GM19328 (cell line): Measurements from ENCODE around the gene EIPR1.

Source experiments
- ATAC-seq: cut with Tn5 transposase; IDR thresholded peaks from one replicate; pipeline ENCODE4 v1.9.1; 2021; ENCODE audit warnings: mild to moderate bottlenecking, moderate library complexity; ENCODE audit not compliant: unreplicated experiment

EIPR1 gene

GRCh38 chr2:3309496-3310355 lies 67.9 kb downstream of the EIPR1 start:
- ATAC-seq = no peak

- ATAC-seq = no peak
Measured at GRCh38 chr2:3307901-3308300, 69.7 kb downstream of the EIPR1 start.

- ATAC-seq = no peak
Measured at GRCh38 chr2:3307236-3307635, 70.4 kb downstream of the EIPR1 start.

DNA sequence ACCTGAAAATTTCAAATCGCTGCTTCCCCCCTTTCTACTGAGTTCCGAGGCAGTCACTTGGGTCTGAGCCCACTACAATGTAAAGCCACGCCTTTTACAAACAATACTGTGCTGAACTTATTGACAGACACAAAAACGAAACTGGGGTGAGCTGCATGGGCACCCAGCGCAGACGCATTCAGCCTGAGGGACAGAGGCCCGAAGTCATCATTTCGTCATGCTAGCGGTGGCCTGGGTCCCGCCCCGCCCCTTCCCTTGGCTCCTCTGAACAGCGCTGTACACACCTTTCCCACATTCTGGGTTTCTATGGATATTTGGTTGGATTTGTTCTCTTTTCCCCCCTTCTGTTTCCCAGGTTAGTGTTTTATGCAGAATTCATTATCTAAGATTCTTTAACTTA lies 71.7 kb downstream of the EIPR1 start:
- ATAC-seq = no peak

DNA sequence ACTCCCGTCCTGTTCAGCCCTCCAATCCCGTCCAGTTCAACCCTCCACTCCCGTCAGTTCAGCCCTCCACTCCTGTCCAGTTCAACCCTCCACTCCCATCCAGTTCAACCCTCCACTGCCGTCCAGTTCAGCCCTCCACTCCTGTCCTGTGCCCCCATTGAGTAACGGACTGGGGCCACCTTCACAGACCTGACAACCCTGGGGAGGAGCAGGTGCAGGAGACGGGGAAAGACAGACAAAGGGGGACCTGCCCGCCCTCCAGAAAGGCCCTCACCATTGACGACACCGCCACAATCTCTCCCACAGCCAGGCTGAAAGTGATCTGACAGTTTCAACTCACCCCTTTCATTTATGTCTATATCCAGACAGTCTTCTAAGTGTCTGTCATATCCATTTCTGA lies 72.2 kb downstream of the EIPR1 start:
- ATAC-seq = no peak

DNA sequence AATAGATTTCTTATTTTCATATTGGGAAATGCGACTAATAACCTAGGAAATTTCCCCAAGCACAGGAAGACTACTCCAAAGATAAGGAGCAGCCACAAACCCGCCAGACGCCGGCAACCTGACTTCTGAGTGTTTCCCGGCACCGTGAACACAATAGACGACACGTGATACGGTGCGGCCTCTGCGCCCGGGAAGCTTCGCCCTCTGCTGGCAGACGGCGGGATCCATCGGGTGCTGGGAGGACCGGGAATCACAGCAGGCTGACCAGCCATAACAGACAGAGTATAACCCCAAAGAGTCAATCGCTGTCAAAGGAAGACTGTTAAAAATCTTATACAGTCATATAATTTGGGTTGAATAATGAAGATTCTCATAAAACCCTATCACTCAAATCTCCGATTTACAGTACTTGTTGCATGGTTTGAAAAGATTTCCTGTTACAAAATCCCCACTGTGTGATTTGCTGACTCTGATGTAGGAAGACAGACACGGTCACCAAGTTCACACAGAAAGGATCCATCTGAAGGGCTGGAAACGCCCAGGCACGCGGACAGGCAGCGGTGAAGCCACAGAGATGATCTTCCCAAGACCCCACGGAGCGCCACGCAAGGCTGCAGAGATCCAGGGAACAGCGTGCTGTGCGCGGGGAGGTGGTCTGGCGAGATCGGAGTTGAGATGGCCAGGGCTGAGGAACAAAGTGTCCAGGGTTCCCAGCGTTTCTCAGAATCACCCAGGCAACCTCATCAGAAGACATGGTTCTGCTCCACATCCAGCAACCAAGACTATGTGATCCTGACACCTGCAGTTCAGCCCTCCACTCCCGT lies 73.8 kb downstream of the EIPR1 start:
- peak; percentile 99 for ATAC-seq

- peak; percentile 20 for ATAC-seq
Measured at GRCh38 chr2:3302751-3303582, 74.7 kb downstream of the EIPR1 start.

- ATAC-seq = no peak
Measured at GRCh38 chr2:3302421-3302750, 75.2 kb downstream of the EIPR1 start.

DNA sequence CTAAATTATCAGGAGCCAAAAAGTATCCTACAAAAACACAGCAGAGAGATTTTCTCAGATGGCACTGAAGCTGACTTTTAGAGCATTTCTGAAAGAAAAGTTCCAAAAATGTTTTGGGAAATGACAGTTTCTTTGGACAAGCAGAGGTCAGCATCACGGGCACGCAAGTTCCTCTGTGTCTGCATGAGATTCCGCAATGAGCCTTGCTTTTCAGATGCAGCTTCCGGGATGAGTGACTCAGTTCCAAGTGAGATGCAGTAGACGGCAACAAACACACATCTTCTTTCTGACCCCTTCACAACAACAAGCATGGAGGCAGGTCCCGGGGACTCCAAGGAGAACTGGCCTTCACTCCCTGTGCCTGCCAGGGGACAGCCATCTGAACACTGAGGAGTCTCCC lies 76.6 kb downstream of the EIPR1 start:
- ATAC-seq = no peak

DNA sequence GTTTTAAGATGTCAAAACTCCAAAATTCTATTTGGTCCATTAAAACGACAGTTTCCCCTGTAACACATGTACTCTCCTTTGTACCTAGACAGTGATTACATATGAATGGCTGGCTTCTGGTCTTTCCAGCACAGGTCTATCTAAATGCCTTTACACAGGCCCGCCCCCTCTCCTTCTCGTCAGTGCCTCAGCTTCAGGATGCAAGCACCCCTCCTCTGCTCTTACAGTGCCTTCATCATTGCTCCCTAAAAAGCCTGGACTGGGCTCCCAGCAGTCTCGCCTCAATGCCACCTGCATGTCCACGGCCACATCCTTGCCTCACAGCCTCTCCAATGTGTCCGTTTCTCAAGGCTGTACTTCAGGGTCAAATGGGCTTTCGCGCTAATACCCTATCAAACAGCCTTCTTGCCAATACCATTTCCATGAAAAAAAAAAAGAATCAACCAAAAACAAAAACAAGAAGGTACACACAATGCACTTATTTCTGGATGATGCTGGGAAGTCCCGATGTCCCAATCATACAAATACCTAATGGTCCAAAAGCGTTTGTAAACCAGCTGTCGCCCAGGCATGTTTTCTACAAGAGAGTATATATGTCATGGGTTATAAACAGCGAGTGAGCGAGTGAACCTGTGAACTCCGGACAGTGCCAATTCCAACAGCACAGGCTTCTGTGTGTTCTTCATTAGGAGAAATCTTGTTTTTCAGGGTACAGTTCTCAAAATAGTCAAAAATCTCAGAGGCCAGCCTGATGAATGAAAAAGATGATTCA lies 77.2 kb downstream of the EIPR1 start:
- ATAC-seq = no peak

- no peak for ATAC-seq
Measured at GRCh38 chr2:3299703-3300102, 77.9 kb downstream of the EIPR1 start.

DNA sequence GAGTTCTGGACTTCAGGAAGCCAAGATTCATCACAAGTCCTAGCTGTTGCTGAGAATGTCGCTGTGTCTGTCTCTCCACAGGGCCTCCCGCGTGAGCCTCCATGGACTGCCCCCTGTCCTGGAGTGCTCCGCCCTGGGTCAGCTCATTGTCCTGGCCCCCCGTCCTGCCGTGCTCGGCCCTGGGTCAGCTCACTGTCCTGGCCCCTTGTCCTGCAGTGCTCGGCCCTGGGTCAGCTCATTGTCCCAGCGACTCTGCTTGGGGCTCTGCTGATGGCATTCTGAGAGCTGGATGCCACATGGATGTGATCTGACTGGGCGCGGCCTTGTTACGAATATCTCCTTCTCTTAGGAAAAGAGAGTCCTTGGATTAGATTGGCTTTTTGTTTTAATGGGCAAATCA lies 78.5 kb downstream of the EIPR1 start:
- ATAC-seq = no peak

DNA sequence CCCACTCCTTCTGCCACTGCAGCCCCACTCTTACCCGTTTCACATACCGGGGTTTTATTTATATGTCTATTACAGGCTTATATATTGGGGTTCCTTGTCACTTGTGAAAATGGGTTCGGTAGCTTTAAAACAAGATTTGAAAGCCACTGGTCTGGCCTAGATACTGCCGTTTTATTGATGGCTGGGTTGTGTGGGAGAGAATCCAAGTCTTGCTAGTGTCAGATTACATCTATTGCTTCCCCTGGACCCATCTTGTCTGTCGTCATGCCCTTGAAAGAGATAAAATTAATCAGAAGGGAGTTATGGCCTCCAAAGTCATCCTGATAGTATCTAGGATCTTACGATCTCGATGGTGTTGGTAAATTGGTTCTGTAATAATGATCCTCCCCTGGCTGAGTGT lies 79.4 kb downstream of the EIPR1 start:
- ATAC-seq = no peak

- no peak for ATAC-seq
Measured at GRCh38 chr2:3297523-3297922, 80.1 kb downstream of the EIPR1 start.

DNA sequence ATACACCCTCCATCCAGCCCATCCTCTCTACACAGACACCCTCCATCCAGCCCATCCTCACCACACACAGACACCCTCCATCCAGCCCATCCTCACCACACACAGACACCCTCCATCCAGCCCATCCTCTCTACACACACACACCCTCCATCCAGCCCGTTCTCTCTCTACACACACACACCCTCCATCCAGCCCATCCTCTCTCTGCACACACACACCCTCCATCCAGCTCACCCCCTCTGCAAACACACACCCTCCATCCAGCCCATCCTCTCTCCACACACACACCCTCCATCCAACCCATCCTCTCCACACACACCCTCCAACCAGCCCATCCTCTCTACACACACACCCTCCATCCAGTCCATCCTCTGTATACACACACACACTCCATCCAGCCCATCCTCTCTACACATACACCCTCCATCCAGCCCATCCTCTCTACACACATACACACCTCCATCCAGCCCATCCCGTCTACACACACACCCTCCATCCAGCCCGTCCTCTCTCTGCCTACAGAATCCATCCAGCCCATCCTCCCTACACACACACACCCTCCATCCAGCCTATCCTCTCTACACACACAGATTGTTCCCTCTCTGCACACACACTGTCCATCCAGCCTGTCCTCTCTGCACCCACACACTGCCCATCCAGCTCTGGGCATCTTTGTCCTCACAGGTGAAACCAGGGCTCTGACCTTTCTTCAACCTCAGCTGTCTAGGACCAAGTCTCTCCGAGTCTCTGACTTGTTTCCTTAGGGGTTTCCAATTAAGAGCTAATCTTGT lies 81.2 kb downstream of the EIPR1 start:
- no peak for ATAC-seq

DNA sequence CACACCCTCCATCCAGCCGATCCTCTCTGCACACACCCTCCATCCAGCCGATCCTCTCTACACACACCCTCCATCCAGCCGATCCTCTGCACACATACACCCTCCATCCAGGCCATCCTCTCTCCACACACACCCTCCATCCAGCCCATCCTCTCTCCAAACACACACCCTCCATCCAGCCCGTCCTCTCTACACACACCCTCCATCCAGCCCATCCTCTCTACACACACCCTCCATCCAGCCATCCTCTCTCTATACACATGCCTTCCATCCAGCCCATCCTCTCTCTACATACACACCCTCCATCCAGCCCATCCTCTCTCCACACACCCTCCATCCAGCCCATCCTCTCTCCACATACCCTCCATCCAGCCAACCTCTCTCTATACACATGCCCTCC lies 83.1 kb downstream of the EIPR1 start:
- no peak for ATAC-seq

GRCh38 chr2:3294069-3294468 lies 83.5 kb downstream of the EIPR1 start:
- ATAC-seq = no peak

DNA sequence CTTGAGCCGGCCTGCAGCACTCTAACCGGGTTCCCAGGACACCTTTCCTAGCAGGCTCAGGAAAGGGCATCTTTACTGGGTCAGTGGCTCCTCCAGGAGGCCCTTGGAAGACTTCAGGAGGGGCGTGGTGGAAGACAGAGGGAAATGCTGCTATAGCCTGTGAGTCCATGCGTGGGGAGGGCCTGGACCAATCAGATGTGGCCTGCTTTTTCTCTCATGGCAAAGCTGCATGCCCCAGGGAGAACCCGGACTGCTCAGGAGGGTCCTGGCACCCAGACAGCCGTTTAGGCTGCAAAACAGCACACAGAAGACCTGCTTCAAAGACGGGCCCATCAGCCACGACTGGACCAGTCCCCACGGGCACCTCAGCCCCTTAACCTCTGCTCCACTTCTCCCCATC lies 84.4 kb downstream of the EIPR1 start:
- ATAC-seq = no peak

GRCh38 chr2:3292416-3292815 lies 85.2 kb downstream of the EIPR1 start:
- no peak for ATAC-seq

- no peak for ATAC-seq
Measured at GRCh38 chr2:3291750-3292149, 85.9 kb downstream of the EIPR1 start.
